SK-N-SH (cell line): ENCODE data around the gene CCND1.

ENCODE experiments used
- CTCF ChIP-seq: fragments of 200-600 bp; sonication (generic); IDR thresholded peaks from 2 replicates; pipeline ENCODE4 v1.6.1; 2017; ENCODE audit warnings: antibody characterized with exemption, mild to moderate bottlenecking, moderate library complexity
- JUND ChIP-seq: IDR thresholded peaks from 2 replicates; pipeline ENCODE4 v1.4.0; 2012
- MEF2A ChIP-seq: IDR thresholded peaks from 2 replicates; pipeline ENCODE4 v1.4.0; 2012; ENCODE audit warnings: low read depth, borderline replicate concordance
- NRF1 ChIP-seq: IDR thresholded peaks from 2 replicates; pipeline ENCODE4 v1.6.1; 2012; ENCODE audit warnings: low read depth, mild to moderate bottlenecking, low read length
- TF ChIP-seq, protein P1 (sequence below): fragments of 150-350 bp; IDR thresholded peaks from 2 replicates; pipeline ENCODE4 v1.6.1; 2017; ENCODE audit warnings: antibody characterized with exemption, low read length, low read depth, borderline replicate concordance

- peak; percentile 89 for TF ChIP-seq NRF1
- TF ChIP-seq, protein P1, sequence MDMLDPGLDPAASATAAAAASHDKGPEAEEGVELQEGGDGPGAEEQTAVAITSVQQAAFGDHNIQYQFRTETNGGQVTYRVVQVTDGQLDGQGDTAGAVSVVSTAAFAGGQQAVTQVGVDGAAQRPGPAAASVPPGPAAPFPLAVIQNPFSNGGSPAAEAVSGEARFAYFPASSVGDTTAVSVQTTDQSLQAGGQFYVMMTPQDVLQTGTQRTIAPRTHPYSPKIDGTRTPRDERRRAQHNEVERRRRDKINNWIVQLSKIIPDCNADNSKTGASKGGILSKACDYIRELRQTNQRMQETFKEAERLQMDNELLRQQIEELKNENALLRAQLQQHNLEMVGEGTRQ: no peak
- TF ChIP-seq CTCF: no peak
- no peak for TF ChIP-seq JUND
- TF ChIP-seq MEF2A: no peak
Measured at GRCh38 chr11:69674886-69675714, 34.1 kb downstream of the CCND1 start, which contains the start of gene LTO1.
